ENCODE results near the gene RPL36.

- no peak for TF ChIP-seq CTCF (IDR thresholded peaks at IDR 0.05)
- TF ChIP-seq EZH2 (IDR thresholded peaks at IDR 0.05): no peak
Observed at GRCh38 chr19:5684694-5685430, 5.2 kb upstream of the RPL36 start.

Measured in neural progenitor cell (in vitro differentiated cells).